NCI-H2196 (cell line): ENCODE data around the gene TMED8.
"Not testable (repeated sequence)": the region's sequence is repeated elsewhere in the genome, so short reads cannot be mapped to it uniquely, and the experiment has no call there.

Source experiments
- DNase-seq: peaks from one replicate; lab custom pipeline; 2025; ENCODE audit not compliant: unreplicated experiment; lab: John Stamatoyannopoulos, UW

TMED8 gene, protein sequence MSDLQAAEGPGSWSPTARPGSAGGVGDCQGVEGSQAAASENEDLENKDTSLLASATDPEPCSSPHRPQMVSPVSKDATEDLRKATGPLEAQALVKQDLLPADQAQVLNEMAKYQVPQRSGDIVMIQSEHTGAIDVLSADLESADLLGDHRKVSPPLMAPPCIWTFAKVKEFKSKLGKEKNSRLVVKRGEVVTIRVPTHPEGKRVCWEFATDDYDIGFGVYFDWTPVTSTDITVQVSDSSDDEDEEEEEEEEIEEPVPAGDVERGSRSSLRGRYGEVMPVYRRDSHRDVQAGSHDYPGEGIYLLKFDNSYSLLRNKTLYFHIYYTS

DNA sequence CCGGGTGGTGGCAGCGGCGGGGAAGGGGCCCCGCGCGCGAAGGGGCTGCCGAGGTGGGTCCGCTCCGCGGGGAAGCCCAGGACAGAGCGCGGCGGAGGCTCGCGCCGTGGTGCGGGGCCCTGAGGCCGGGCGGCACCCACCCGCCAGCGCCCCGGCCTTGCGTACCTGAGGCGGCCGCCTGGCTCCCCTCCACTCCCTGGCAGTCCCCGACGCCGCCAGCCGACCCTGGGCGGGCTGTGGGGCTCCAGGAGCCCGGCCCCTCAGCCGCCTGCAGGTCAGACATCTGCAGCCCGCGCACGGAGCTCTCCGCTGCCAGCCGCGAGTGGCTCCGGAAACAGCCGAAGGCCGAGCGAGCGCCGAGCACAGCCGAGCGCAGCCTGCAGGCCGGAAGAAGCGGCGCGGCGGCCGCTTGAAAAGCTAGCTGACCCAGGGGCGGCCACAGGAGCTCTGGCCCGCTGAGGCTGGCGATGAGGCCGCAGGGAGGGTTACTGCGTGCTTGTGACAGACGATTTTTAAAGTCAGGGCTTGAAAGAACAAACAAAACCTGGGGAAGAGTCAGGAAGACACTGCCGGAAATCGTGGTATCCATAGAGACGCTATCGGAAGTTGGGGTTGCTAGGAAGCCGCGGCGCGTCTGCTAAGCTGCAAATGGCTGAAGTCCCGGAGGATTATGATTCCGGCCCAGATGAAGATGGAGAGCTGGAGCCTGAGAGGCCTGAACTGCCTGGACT lies at the start of gene TMED8, which contains the start of gene SAMD15:
Gene TMED8, minus strand, starts transcription at position 324 of the 731 bp plus-strand sequence. Its CDS starts 41 bp downstream, at position 283.
Gene SAMD15, plus strand, starts transcription at position 609 of the 731 bp plus-strand sequence. Its CDS starts 40 bp downstream, at position 649.
- peak; percentile 85 for DNase-seq

DNA sequence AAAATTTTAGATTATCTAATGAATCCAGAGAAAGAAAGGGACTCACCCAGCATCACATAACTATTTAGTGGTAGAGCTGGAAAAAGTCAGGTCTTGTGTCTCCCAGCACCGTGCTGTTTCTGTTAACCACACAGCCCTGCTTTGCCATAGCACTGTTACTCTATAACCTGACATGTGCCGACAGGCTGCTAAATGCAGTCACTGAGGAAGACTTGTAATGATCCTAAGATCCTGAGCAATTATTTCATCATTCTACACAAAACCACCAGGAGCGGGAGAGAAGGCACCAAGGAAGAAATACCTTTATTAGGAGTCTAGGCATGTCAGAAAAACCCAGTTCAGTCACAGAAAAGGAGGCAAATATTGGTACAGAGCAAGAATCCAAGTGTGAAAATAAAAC lies 49.5 kb upstream of the TMED8 start:
- DNase-seq, result no peak

DNA sequence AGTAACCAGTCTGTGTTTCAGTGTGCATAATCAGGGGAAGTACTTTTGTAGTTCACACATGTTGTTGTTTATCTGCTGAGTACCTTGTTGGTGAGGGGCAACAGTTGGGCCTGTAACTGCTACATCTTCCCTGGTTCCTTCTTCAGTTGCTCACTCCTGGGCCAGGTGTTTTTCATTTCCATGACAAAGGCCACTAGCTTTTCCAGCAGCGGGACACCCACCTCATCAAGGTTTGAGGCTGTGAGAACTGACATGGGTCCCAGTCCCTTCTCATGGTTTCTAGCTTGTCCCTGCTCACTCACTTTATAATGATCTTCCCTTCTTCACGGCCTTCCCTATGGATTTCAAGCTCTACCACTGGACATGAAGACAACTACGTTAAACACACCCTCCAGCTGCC lies 48.0 kb upstream of the TMED8 start:
- no peak for DNase-seq

DNA sequence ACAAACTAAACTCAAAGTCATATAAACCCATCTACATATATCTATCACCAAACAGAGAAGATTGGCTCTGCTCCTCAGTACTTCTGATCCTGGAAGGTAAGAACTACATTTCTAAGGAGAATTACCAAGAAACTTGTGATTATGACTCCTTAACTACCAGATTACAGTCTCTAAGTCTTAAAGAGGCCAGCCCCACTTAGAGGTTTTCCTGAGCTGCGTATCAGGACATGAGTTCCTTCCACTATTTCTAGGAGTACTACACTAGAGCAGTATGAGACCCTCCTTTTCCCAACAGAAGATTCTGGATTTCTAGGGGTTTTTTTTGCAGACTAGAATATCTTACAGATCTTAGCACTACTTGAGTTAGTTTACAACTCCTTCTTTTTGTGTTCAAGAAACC lies 46.5 kb upstream of the TMED8 start, which contains the start of gene NOXRED1:
Gene NOXRED1, minus strand, starts transcription at position 101 of the 400 bp plus-strand sequence. CDS start 634 bp downstream, outside the sequence.
- DNase-seq, result no peak

DNA sequence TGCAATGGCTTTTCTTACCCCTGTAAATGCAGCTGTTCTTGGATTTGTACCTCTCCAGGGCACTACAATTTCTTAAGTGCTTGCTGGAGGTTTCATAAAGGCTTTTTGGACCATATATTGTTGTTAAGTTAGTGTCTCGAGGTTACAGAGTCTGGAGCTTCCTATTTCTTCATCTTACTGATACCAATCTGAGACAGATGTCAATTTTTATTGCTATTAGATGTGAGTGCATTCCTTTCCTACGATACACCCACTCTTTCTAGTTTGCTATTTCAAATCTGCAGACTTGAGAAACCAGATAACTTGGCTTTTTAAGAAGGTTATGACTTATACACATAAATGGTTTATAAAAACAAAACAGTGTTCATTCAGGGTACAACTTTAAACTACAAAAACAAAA lies 44.3 kb upstream of the TMED8 start:
- no peak for DNase-seq

DNA sequence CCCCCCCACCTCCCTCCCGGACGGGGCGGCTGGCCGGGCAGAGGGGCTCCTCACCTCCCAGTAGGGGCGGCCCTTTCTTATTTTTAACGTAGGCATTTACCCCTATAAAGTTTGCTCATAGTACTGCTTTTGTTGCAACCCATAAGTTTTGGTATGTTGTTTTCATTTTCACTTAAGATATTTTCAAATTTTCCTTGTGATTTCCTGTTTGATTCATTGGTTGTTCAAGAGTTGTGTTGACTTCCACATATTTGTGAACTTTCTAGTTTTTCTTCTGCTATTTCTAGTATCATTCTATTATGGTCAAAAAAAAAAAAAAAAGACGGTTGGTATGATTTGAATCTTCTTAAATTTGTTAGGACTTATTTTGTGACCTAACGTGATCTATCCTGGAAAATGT lies 39.9 kb upstream of the TMED8 start:
- DNase-seq, result no peak

DNA sequence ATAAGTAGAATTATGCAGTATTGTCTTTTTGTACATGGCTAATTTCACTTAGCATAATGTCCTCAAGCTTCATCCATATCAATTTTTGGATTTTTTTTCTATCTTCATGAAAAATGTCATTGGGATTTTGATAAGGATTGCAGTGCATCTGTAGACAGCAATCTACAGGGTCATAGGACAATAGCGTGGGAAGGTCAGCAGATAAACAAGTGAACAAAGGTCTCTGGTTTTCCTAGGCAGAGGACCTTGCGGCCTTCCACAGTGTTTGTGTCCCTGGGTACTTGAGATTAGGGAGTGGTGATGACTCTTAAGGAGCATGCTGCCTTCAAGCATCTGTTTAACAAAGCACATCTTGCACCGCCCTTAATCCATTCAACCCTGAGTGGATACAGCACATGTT lies 39.2 kb upstream of the TMED8 start:
- DNase-seq, result not testable (repeated sequence)

DNA sequence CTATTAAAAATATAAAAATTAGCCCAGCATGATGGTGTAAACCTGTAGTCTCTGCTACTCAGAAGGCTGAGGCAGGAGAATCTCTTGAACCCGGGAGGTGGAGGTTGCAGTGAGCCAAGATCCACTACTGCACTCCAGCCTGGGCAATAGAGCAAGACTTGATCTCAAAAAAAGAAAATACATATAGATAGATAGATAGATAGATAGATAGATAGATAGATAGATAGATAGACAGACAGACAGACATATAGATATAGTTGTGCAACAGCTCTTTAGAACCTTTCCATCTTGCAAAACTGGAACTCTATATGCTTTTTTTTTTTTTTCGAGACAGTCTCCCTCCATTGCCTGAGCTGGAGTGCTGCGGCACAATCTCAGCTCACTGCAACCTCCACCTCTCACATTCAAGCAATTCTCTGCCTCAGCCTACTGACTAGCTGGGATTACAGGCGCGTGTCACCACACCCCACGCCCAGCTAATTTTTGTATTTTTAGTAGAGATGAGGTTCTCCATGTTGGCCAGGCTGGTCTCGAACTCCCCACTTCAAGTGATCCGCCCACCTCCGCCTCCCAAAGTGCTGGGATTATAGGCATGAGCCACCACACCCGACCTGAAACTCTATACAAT lies 38.6 kb upstream of the TMED8 start:
- DNase-seq, result not testable (repeated sequence)

DNA sequence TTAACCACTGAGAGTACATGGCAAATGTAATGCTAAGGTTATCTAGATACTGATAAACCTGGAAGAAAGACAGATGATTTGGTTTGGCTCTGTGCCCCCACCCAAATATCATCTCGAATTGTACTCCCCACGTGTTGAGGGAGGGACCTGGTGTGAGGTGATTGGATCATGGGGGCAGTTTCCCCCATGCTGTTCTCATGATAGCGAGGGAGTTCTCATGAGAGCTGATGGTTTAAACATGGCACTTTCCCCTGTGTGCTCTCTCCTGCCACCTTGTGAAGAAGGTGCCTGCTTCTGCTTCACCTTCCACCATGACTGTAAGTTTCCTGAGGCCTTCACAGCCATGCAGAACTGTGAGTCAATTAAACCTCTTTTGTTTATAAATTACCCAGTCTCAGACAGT lies 32.2 kb upstream of the TMED8 start:
- no peak for DNase-seq

DNA sequence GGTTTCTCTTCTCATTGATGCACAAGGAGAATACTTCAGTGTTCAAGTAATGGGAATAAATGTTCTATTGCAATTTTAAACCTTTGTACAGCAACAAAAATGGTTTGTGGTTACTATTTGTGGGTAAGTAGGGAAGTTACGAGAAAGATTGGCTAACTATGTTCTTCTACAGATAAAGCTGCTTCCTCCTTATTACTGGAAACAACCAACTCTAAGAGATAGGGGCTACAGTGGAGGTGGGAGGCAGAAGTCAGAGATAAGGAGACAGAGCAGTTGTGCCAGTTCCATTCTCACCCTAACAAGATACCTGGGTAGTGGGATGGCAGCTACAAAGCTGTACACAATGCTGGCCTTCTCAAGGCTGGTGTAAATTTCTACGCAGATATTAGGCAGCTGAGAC lies 30.3 kb upstream of the TMED8 start:
- DNase-seq, result no peak

DNA sequence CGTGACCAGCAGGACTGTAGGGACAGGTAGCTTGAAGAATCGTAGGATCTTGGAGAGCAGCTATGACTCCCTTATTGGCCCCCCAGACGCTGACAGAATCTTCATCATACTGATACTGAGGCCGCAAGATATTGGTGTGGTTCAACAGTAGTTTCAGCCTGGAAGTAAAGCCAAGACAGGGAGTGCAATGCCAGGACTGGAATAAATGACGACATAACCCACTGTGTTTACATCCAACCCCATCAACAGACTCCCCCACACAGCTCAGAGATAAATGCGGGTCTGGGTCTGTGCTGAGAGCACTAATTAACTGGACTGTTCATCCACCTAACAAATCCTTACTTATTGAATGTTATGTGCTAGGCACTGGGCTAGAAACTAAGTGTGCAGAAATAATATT lies 29.8 kb upstream of the TMED8 start:
- no peak for DNase-seq

DNA sequence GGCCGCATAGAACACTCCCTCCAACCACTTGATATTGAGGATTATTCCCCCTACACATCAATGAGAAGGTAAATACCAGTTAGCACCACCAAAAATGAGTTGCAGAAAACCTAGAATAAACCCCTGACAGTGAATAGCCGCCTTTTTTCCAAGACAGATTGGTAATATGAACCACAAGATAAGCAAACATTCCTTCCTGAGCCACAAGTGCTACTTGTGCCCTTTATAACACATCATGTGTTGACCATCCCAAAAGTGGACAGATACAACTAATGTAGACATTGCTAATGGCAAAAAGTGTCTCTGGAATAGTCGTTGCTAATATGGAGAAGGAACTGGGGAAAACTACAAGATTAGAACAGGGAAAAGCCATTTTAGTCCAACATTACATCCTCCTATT lies 29.2 kb upstream of the TMED8 start:
- DNase-seq, result no peak

DNA sequence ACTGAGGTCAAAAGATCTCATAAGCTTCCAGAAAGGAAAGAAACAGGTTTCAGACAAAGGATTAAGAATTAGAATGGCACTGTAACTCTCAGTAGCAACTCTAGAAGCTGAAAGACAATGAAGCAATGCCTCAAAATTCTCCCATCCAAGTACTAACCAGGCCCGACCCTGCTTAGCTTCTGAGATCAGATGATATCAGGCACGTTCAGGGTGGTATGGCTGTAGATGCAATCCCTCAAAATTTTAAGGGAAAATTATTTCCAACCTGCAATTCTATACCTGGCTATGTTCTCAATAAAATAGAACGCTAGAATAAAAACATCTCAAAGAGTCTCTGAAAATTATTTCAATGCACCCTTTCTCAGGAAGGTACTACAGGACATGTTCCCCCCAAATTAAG lies 26.9 kb upstream of the TMED8 start:
- DNase-seq, result no peak

DNA sequence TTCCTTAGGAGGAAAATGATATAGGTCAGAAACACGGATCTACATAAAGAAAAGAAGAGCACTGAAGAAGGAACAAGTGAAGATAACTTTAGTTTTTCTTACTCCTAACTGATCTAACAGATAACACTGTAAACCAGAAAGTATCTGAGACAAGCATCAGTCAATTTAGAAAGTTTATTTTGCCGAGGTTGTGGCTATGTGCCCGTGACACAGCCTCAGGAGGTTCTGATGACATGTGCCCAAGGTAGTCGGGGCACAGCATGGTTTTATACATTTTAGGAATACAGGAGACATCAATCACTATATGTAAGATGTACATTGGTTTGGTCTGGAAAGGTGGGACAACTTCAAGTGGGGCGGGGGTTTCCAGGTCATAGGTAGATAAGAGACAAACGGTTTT lies 23.3 kb upstream of the TMED8 start:
- no peak for DNase-seq

DNA sequence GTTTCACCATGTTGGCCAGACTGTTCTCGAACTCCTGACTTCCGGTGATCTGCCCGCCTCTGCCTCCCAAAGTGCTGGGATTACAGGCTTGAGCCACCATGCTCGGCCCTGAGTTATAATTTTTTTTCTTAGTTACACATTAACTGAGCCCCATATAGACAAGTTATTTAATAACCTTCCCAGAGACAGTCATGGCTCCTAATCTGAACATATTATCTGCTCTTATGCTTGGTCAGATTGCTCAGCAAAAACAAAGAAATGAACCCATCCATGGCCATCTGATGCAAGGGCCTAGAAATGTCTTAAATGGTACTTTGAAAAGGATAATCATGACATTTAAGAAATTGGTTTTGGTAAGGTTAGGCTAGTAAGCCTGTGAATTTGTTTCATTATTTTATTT lies 13.3 kb upstream of the TMED8 start:
- no peak for DNase-seq

DNA sequence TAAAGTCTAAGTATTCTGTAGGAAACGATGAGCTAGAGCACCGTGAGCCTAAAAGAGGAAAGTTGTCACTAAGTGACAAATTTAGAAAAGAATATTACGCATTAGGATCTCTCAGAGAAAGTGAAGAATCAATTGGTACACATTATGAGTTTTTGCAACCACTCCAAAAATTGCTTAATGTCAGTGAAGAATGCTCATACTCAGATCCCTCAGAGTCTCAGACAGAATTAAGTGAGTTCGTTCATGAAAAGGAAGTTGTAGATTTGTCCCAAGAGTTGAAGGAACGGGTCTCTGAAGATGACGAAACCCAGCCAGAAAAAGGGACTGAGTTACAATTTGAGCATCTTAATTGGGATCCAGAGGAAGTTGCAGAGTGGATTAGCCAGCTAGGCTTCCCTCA lies 1.8 kb upstream of the TMED8 start:
- no peak for DNase-seq

DNA sequence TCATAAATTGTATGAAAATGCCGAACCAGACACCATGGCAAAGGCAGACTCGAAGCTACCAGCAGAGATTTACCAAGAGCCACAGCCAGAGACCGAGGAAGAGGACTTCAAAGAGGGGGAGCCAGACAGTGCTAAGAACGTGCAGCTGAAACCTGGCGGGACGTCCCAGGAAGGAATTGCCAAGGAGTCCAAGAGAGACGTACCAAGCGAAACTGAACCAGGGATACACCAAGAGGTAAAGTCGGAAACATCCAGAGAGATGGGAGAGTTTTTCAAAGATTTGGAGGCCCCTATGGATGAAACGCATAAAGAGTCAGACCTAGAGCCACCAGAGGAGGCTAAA lies 579 bp upstream of the TMED8 start:
- DNase-seq, result no peak

DNA sequence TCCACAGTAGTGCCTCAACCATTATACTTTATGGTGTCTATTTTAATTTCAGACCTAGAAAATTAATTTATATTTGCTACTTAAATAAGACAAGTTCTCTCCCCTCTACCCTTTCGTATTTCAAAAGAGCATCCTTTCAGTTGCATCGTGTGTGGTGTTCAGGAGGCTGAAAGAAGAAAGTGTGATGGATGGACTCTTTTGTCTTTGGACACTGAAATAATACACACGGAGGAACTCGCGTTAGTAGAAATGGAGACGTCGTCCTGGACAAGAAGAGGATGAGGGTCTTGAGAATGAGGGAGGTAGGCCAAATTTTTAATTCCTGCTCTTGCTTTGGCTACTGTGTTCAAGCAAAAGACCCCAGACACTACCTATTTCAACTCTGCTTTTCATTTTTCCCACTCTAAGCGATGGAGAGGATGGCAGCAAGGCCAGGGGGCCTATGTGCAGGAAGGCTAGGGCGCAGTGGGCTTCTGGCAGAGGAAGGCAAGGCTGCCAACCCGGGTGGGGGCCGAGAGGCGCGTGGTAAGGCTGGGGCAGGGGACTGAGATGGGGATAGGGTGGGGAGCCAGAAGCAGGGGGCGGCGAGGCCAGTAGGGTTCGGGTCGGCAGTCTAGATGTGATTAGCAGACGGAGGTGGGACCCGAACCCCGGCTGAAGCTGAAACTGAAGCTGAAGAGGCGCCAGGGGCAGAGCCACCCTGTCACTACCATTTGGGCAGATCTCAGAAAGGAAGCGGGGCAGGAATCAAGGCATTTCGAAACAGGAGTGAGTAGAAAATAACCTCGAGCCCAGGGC lies 722 bp downstream of the TMED8 start:
- no peak for DNase-seq

DNA sequence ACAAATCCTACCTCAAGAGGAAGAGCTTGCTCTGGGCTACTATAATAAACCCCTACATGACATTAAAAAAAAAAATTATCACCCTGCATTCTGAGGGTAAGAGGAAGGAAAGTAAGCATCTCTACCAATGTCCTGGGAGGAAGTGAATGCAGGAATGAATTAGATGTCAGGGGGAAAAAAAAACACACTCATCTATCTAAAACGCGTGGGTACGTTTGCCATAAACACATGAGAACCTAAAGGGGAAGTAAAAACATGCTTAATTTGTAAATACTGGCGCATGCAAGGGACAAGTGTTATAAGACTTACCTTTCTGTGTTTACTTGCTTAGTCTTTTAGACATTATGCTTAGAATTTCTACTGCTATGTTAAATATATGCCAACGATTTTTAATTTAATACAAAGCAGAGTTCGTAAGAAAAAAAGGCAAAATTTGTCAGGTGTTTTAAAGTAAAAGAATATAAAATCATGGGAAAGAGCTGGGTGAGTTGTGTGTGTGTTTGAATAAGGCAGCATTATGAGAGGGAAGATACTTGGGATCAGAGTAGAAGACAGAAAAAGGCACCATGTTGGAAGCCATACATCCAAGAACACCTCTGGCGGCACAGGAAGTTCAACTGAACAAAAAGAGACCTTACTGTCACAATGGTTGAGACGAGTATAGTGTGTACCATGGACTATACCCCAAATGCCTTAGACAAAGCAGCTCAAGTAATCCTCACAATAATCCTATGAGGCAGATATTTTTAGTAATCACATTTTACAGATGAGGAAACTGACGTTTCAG lies 1.5 kb downstream of the TMED8 start:
- no peak for DNase-seq

DNA sequence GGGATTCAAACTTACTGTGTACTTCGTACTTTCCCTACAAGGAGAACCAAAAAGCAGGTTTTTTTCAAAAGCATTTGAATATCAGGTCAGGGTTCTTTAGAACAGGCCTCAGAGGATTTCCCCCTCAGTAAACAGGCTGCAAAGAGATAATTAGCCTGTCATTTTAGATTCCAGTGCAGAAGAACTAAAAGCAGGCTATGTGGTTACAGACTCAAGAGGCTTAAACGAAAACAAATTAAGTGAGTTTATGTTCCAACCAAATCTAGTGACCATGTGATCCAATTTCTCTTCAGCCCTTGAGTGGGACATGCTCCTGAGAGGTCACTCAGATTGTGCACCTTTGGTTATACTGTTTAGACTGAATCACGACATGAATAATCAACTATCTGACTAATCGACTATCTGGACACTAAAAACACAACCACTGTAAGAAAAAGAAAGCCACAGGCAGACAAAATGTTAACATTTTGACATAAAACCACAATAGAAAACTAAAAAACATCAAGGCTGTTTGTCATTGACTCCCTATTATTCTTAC lies 4.5 kb downstream of the TMED8 start:
- no peak for DNase-seq
